ENCODE results near the gene AFF1. TPM values are rescaled to one million over a fixed set of nuclear protein-coding genes. Genes with fewer than 3 reads are reported as not detected.

AFF1 gene
- total RNA-seq, 1 experiment from 2014 or later = 93.4 TPM

DNA sequence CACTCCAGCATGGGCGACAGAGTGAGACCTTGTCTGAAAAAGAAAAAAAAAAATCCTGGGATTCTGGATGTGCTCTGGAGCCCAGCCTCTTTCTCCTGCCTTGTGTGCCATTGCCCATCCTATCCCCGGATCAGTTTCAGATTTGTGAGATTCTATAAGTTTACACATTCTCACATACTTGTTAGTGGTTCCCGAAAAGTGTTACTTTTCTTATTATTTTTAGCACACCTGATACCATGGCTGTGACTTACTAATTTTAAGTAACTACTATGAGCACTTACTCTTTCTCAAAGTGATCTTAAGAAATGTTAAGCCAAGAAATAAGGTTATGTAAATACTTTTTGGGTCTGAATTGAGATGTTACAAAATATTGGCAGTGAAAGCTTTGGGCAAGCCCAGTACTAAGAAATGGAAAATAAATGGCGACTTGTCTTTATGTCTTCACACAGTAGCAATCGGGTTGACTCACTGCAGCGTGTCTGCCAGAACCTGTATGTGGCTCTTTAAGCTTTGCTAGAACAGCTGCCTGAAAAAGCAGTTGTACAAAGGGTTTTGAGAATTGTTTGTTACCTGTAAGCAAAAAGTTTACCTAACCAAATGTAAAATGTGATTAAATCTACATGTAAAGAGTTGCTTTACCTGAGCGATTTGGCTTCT is 166.9 kb downstream of the AFF1 start:
- TF ChIP-seq ATF3 (CRISPR knock-in tag; conservative IDR thresholded peaks at IDR 0.05) = no peak
- TF ChIP-seq, protein P1, sequence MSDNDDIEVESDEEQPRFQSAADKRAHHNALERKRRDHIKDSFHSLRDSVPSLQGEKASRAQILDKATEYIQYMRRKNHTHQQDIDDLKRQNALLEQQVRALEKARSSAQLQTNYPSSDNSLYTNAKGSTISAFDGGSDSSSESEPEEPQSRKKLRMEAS (CRISPR knock-in tag; IDR thresholded peaks at IDR 0.05) = no peak
- TF ChIP-seq FOXK1 (CRISPR knock-in tag; IDR thresholded peaks at IDR 0.05) = no peak
- no peak for TF ChIP-seq E2F5 (CRISPR knock-in tag; IDR thresholded peaks at IDR 0.05)
- no peak for TF ChIP-seq NR3C1 (CRISPR knock-in tag; conservative IDR thresholded peaks at IDR 0.05; ENCODE audit: low read depth)
- no peak for TF ChIP-seq FOXP4 (CRISPR knock-in tag; IDR thresholded peaks at IDR 0.05)
- TF ChIP-seq, protein P2, sequence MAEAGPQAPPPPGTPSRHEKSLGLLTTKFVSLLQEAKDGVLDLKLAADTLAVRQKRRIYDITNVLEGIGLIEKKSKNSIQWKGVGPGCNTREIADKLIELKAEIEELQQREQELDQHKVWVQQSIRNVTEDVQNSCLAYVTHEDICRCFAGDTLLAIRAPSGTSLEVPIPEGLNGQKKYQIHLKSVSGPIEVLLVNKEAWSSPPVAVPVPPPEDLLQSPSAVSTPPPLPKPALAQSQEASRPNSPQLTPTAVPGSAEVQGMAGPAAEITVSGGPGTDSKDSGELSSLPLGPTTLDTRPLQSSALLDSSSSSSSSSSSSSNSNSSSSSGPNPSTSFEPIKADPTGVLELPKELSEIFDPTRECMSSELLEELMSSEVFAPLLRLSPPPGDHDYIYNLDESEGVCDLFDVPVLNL (CRISPR knock-in tag; IDR thresholded peaks at IDR 0.05; ENCODE audit: borderline replicate concordance, low read depth) = no peak
- CTCF ChIA-PET = no interaction called here
- POLR2A ChIA-PET = no interaction called here
- Mint-ChIP-seq H3K36me3 (no peaks in the 10 kb centered on the region; the same call in 1 of the 2 replicates), H3K4me1 (peaks cover 33% of the 10 kb centered on the region), H3K4me3 (no peak overlapping the region), H3K9me3 (no peaks in the 10 kb centered on the region), H3K27ac (no peak overlapping the region), H3K27me3 (ENCODE audit: low read depth) (no peaks in the 10 kb centered on the region)
- no peak for ATAC-seq
- DNase-seq (ENCODE audit: low spot score) = no peak

- peaks cover 6% of the 10 kb centered on the region for H3K36me3 Mint-ChIP-seq
- ATAC-seq (no peak), DNase-seq (ENCODE audit: low spot score) (no peak)
- H3K27me3 Mint-ChIP-seq (ENCODE audit: low read depth) = no peaks in the 10 kb centered on the region
- H3K9me3 Mint-ChIP-seq = no peaks in the 10 kb centered on the region
- no peak overlapping the region for H3K27ac Mint-ChIP-seq
- ChIA-PET POLR2A (no interaction called here), CTCF (no interaction called here)
- H3K4me1 Mint-ChIP-seq = peaks cover 23% of the 10 kb centered on the region
- no peak for TF ChIP-seq MLX (CRISPR knock-in tag; IDR thresholded peaks at IDR 0.05)
- TF ChIP-seq NFYB (CRISPR knock-in tag; conservative IDR thresholded peaks at IDR 0.05; ENCODE audit: low read depth) = no peak
- TF ChIP-seq NR3C1 (CRISPR knock-in tag; conservative IDR thresholded peaks at IDR 0.05; ENCODE audit: low read depth) = no peak
- no peak for TF ChIP-seq ATF3 (CRISPR knock-in tag; conservative IDR thresholded peaks at IDR 0.05)
- TF ChIP-seq NR1H2 (CRISPR knock-in tag; IDR thresholded peaks at IDR 0.05) = no peak
- TF ChIP-seq, protein P1 (CRISPR knock-in tag; IDR thresholded peaks at IDR 0.05) = no peak
- no peak for TF ChIP-seq STAT6 (CRISPR knock-in tag; conservative IDR thresholded peaks at IDR 0.05; ENCODE audit: low read depth)
- TF ChIP-seq, protein P3, sequence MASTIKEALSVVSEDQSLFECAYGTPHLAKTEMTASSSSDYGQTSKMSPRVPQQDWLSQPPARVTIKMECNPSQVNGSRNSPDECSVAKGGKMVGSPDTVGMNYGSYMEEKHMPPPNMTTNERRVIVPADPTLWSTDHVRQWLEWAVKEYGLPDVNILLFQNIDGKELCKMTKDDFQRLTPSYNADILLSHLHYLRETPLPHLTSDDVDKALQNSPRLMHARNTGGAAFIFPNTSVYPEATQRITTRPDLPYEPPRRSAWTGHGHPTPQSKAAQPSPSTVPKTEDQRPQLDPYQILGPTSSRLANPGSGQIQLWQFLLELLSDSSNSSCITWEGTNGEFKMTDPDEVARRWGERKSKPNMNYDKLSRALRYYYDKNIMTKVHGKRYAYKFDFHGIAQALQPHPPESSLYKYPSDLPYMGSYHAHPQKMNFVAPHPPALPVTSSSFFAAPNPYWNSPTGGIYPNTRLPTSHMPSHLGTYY (CRISPR knock-in tag; IDR thresholded peaks at IDR 0.05) = no peak
- TF ChIP-seq FOXP4 (CRISPR knock-in tag; IDR thresholded peaks at IDR 0.05) = no peak
- no peak for TF ChIP-seq NR2C2 (CRISPR knock-in tag; IDR thresholded peaks at IDR 0.05)
- TF ChIP-seq, protein P4, sequence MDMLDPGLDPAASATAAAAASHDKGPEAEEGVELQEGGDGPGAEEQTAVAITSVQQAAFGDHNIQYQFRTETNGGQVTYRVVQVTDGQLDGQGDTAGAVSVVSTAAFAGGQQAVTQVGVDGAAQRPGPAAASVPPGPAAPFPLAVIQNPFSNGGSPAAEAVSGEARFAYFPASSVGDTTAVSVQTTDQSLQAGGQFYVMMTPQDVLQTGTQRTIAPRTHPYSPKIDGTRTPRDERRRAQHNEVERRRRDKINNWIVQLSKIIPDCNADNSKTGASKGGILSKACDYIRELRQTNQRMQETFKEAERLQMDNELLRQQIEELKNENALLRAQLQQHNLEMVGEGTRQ (CRISPR knock-in tag; IDR thresholded peaks at IDR 0.05) = no peak
- TF ChIP-seq, protein P2 (CRISPR knock-in tag; IDR thresholded peaks at IDR 0.05; ENCODE audit: borderline replicate concordance, low read depth) = no peak
- TF ChIP-seq MXD4 (CRISPR knock-in tag; IDR thresholded peaks at IDR 0.05; ENCODE audit: borderline replicate concordance) = no peak
- H3K4me3 Mint-ChIP-seq = no peak overlapping the region
Measured at GRCh38 chr4:87103086-87103485, 168.3 kb downstream of the AFF1 start.

Measured in WTC11 (cell line).